ENCODE data around the gene SORCS2.

Gene SORCS2

DNA sequence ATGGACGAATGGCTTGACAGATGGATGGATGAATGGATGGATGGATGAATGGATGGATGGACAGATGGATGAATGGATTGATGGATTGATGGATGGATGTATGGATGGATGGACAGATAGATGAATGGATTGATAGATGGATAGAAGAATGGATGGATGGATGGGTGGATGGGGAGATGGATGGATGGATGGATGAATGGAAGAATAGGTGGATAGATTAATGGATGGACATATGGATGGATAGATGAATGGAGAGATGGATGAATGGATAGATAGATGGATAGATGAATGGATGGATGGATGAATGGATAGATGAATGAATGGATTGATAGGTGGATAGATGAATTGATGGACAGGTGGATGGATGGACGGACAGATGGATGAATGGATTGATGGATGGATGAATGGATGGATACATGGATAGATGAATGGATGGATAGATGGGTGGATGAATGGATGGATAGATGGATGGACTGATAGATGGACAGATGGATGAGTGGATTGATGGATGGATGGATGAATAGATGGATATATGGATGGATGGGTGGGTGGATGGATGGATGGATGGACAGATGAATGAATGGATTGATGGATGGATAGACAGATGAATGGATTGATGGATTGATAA, 208.4 kb downstream of the SORCS2 start:
- no peak for DNase-seq (ENCODE audit: low read depth)
- TF ChIP-seq POLR2A (IDR thresholded peaks at IDR 0.05; ENCODE audit: extremely low read depth, insufficient read length) (no peak), MYC (IDR thresholded peaks at IDR 0.05; ENCODE audit: low read depth, low read length) (no peak)
- TF ChIP-seq, protein P1, sequence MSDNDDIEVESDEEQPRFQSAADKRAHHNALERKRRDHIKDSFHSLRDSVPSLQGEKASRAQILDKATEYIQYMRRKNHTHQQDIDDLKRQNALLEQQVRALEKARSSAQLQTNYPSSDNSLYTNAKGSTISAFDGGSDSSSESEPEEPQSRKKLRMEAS (IDR thresholded peaks at IDR 0.05; ENCODE audit: low read depth, low read length) = no peak
- TF ChIP-seq, protein P2, sequence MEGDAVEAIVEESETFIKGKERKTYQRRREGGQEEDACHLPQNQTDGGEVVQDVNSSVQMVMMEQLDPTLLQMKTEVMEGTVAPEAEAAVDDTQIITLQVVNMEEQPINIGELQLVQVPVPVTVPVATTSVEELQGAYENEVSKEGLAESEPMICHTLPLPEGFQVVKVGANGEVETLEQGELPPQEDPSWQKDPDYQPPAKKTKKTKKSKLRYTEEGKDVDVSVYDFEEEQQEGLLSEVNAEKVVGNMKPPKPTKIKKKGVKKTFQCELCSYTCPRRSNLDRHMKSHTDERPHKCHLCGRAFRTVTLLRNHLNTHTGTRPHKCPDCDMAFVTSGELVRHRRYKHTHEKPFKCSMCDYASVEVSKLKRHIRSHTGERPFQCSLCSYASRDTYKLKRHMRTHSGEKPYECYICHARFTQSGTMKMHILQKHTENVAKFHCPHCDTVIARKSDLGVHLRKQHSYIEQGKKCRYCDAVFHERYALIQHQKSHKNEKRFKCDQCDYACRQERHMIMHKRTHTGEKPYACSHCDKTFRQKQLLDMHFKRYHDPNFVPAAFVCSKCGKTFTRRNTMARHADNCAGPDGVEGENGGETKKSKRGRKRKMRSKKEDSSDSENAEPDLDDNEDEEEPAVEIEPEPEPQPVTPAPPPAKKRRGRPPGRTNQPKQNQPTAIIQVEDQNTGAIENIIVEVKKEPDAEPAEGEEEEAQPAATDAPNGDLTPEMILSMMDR (IDR thresholded peaks at IDR 0.05; ENCODE audit: low read depth, low read length) = no peak
- no peak overlapping the region for H3K4me3 ChIP-seq (ENCODE audit: low read depth, low read length)

DNA sequence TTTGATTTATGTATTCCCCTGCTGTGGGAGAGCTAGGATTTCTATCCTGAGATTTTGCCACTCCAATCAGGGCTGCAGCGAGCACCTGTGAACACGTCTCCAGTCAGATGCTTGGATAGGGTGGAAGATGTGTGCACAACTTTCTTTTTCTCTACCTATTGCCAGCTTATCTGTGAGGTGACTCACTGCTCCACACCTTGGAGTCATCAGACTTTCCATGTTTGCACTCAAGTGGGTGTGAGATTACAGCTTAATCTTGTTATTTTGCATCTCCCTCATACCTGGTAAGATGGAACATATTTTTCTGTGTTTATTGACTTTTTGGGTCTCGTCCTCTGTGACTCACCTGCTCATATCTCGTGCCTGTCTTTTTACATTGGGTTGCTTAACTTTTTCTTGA, 210.2 kb downstream of the SORCS2 start:
- no peak for TF ChIP-seq MYC (IDR thresholded peaks at IDR 0.05; ENCODE audit: low read depth, low read length)
- no peak for TF ChIP-seq POLR2A (IDR thresholded peaks at IDR 0.05; ENCODE audit: extremely low read depth, insufficient read length)
- TF ChIP-seq, protein P1 (IDR thresholded peaks at IDR 0.05; ENCODE audit: low read depth, low read length) = no peak
- TF ChIP-seq, protein P2 (IDR thresholded peaks at IDR 0.05; ENCODE audit: low read depth, low read length) = no peak
- no peak overlapping the region for H3K4me3 ChIP-seq (ENCODE audit: low read depth, low read length)

DNA sequence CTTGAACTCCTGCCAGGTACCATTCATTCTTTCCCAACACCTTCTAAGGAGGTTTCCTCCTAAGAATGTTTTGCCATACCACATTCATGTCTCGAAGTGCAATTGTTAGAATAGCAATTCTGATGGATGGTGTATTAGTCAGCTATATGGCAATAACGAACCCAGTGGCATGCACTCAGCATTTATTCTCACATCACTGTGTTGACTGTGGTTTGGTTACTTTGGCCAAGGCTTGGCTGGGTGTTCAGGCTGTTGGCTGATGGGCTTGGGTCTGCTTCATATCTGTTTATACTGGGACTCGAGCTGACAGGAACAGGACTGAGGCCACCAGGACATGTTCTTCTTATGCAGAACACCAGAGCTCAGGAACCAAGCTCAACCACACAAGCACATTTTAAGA, 210.7 kb downstream of the SORCS2 start:
- TF ChIP-seq, protein P2 (IDR thresholded peaks at IDR 0.05; ENCODE audit: low read depth, low read length) = no peak
- TF ChIP-seq, protein P1 (IDR thresholded peaks at IDR 0.05; ENCODE audit: low read depth, low read length) = no peak
- no peak for TF ChIP-seq POLR2A (IDR thresholded peaks at IDR 0.05; ENCODE audit: extremely low read depth, insufficient read length)
- TF ChIP-seq MYC (IDR thresholded peaks at IDR 0.05; ENCODE audit: low read depth, low read length) = no peak
- no peak for DNase-seq (ENCODE audit: low read depth)
- H3K4me3 ChIP-seq (ENCODE audit: low read depth, low read length) = no peak overlapping the region

More for the DNA sequence above, 210.2 kb downstream of the SORCS2 start:
- no peak for DNase-seq (ENCODE audit: low read depth)

DNA sequence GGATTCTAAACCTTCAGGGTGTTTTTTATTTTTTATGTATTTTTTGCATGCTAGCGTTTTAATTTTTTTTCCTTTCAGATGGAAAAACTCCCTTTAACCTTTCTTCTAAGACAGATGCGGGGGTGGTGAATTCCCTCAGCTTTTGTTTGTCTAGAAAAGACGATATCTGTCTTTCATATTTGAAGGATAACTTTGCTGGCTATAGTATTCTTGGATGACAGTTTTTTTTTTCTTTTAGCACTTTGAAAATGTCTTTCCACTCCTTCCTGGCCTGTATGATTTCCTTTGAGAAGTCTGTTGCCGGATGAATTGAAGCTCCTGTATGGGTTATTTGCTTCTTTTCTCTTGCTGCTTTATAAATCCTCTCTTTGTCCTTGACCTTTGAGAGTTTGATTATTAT, 215.8 kb downstream of the SORCS2 start:
- DNase-seq (ENCODE audit: low read depth) = no peak
- TF ChIP-seq, protein P1 (IDR thresholded peaks at IDR 0.05; ENCODE audit: low read depth, low read length) = no peak
- TF ChIP-seq, protein P2 (IDR thresholded peaks at IDR 0.05; ENCODE audit: low read depth, low read length) = no peak
- TF ChIP-seq MYC (IDR thresholded peaks at IDR 0.05; ENCODE audit: low read depth, low read length) (no peak), POLR2A (IDR thresholded peaks at IDR 0.05; ENCODE audit: extremely low read depth, insufficient read length) (no peak)
- no peak overlapping the region for H3K4me3 ChIP-seq (ENCODE audit: low read depth, low read length)

DNA sequence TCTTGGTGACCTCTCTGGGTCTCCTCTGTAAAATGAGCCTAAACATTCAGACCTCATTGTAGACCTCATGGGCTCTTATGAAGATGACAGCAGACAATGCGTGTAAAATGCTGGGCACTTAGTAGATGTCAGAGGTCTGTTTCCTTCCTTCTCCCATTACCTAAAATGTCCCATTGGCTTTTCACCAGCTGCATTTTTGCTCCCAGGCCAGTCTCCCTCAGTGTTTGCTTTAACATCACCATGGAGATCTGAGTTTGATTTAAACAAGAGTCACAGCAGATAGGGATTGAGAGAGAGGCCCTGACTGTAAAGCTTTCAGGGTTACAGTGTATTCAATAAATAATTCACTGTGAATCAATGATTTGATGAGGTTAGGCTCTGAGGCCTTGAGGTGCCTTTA, 218.1 kb downstream of the SORCS2 start:
- no peak overlapping the region for H3K4me3 ChIP-seq (ENCODE audit: low read depth, low read length)
- TF ChIP-seq, protein P2 (IDR thresholded peaks at IDR 0.05; ENCODE audit: low read depth, low read length) = no peak
- TF ChIP-seq POLR2A (IDR thresholded peaks at IDR 0.05; ENCODE audit: extremely low read depth, insufficient read length) (no peak), MYC (IDR thresholded peaks at IDR 0.05; ENCODE audit: low read depth, low read length) (no peak)
- TF ChIP-seq, protein P1 (IDR thresholded peaks at IDR 0.05; ENCODE audit: low read depth, low read length) = no peak
- DNase-seq (ENCODE audit: low read depth) = no peak
